ENCODE data around the gene DMPK.

Gene DMPK, protein sequence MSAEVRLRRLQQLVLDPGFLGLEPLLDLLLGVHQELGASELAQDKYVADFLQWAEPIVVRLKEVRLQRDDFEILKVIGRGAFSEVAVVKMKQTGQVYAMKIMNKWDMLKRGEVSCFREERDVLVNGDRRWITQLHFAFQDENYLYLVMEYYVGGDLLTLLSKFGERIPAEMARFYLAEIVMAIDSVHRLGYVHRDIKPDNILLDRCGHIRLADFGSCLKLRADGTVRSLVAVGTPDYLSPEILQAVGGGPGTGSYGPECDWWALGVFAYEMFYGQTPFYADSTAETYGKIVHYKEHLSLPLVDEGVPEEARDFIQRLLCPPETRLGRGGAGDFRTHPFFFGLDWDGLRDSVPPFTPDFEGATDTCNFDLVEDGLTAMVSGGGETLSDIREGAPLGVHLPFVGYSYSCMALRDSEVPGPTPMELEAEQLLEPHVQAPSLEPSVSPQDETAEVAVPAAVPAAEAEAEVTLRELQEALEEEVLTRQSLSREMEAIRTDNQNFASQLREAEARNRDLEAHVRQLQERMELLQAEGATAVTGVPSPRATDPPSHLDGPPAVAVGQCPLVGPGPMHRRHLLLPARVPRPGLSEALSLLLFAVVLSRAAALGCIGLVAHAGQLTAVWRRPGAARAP

DNA sequence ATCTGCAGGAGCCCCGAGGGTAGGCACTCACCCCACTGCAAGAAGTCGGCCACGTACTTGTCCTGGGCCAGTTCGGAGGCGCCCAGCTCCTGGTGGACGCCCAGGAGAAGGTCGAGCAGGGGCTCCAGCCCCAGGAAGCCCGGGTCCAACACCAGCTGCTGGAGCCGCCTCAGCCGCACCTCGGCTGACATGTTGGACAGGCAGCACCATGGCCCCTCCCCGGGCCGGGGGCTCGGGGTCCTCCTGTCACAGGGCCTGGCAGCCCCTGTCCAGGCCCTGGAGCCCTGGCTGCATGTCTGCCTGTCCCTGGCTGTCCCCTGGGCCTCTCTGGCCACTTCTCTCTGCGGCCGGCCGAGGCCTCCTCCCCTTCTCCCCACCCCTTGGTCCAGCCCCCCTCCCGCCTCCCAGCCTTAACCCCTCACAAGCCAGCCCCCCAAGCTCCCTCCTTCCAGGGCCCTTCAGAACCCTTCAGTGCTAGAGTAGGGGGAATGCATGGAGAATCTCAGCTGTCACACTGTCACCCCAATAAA lies at the start of gene DMPK:
Gene DMPK (minus strand): TSS at position 329 of the 530 bp plus-strand sequence. CDS start 138 bp downstream, at position 191.
- H3K4me3 ChIP-seq (ENCODE audit: low read depth, low read length) = peak within 1 kb of the TSS; percentile 64
- no peak for DNase-seq (ENCODE audit: low read depth)

DNA sequence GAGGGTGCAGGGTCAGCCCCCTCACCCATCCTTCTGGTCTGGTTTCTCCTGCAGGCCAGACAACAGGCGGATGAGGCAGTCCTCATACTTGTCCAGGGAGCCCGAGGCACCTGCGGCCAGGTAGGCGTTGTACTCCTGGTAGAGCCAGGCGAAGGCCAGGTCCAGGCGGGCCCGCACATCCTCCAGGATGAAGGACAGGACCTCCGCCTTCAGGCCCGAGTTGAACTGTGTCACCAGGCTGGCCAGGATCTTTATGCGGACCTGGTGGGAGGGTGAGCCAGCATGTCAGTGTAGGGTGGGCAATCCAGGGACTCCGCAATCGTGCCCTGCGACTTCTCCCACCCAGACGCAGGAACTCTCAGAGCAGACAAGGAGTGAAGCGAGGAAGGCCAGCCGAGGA lies 46.7 kb upstream of the DMPK start:
- TF ChIP-seq, protein P1, sequence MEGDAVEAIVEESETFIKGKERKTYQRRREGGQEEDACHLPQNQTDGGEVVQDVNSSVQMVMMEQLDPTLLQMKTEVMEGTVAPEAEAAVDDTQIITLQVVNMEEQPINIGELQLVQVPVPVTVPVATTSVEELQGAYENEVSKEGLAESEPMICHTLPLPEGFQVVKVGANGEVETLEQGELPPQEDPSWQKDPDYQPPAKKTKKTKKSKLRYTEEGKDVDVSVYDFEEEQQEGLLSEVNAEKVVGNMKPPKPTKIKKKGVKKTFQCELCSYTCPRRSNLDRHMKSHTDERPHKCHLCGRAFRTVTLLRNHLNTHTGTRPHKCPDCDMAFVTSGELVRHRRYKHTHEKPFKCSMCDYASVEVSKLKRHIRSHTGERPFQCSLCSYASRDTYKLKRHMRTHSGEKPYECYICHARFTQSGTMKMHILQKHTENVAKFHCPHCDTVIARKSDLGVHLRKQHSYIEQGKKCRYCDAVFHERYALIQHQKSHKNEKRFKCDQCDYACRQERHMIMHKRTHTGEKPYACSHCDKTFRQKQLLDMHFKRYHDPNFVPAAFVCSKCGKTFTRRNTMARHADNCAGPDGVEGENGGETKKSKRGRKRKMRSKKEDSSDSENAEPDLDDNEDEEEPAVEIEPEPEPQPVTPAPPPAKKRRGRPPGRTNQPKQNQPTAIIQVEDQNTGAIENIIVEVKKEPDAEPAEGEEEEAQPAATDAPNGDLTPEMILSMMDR (conservative IDR thresholded peaks at IDR 0.05; ENCODE audit: low read depth, low read length) = no peak
- DNase-seq (ENCODE audit: low read depth) = no peak
- no peak overlapping the region for H3K4me3 ChIP-seq (ENCODE audit: low read depth, low read length)

More for the DNA sequence above, at the start of gene DMPK:
- TF ChIP-seq, protein P1 (conservative IDR thresholded peaks at IDR 0.05; ENCODE audit: low read depth, low read length) = no peak

DNA sequence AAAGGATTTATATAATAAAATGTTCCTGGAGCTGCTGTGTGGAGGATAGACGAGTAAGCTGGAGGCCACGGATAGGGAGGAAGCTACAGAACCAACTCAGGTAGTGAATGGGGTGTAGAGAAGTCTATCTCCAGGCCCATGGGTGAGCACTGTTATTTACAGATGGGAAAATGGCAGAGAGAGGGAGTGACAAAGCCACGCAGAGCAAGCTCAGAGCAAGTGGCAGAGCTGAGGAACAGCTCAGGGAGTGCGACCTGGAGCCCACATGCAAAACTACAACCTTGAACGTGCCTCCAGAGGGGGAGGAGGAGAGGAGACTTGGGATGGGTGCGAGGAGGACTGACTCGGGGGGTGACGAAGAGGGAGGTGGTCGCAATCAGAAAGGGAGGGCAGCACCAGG lies 46.2 kb upstream of the DMPK start:
- H3K4me3 ChIP-seq (ENCODE audit: low read depth, low read length) = no peak overlapping the region

DNA sequence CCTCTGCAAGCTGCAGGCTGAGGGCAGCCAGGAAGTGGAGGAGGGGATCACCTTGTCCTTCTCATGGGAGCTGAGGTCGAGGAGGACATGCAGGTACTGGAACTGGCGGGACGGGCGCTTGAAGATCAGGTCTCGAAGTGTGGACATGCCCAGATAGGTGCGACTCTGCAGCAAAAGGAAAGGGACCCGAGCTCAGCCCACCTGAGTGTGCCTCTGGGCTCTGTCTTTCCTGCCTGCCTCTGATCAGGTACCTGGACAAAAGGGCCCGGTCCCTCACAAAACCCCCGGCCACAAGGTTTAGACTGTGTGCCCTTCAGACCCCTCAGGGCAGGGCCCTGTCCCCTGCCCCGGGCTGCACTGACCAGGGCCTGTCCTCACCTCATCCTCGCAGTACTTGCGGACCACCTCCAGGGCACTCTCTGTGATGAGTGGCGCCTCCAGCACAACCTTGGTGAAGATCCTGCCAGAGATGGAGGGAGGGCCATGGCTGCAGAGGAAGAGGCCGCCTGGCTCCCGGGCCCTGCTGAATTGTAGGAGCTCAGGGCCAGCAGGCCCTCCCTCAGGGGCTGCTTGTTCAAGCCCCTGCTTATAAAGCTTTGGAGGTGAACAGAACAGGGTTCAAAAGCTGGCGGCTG lies 45.3 kb upstream of the DMPK start:
- DNase-seq (ENCODE audit: low read depth) = no peak
- no peak overlapping the region for H3K4me3 ChIP-seq (ENCODE audit: low read depth, low read length)
- TF ChIP-seq, protein P1 (conservative IDR thresholded peaks at IDR 0.05; ENCODE audit: low read depth, low read length) = no peak

More for the DNA sequence above, 46.2 kb upstream of the DMPK start:
- no peak for DNase-seq (ENCODE audit: low read depth)
- TF ChIP-seq, protein P1 (conservative IDR thresholded peaks at IDR 0.05; ENCODE audit: low read depth, low read length) = no peak

DNA sequence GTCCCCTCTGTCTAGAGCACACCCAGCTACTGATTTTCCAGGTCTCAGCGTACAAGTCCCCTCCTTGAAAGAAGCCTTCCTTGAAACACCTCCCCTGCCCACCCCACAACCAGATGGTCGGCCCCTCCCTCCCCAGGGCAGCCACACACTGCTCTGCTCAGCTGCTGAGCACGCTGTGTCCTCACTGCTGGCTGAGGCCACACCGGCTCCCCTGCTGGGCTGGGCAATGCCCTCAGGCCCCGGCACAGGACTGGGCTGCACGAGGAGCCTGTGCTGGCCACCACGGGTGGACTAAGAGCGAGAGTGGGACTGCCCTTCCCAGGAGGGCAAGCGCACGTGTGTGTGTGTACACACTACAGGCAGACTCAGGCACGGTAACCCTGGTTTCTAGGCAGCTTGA lies 44.6 kb upstream of the DMPK start:
- peak; percentile 21 for DNase-seq (ENCODE audit: low read depth)
- no peak overlapping the region for H3K4me3 ChIP-seq (ENCODE audit: low read depth, low read length)
- TF ChIP-seq, protein P1 (conservative IDR thresholded peaks at IDR 0.05; ENCODE audit: low read depth, low read length) = no peak

DNA sequence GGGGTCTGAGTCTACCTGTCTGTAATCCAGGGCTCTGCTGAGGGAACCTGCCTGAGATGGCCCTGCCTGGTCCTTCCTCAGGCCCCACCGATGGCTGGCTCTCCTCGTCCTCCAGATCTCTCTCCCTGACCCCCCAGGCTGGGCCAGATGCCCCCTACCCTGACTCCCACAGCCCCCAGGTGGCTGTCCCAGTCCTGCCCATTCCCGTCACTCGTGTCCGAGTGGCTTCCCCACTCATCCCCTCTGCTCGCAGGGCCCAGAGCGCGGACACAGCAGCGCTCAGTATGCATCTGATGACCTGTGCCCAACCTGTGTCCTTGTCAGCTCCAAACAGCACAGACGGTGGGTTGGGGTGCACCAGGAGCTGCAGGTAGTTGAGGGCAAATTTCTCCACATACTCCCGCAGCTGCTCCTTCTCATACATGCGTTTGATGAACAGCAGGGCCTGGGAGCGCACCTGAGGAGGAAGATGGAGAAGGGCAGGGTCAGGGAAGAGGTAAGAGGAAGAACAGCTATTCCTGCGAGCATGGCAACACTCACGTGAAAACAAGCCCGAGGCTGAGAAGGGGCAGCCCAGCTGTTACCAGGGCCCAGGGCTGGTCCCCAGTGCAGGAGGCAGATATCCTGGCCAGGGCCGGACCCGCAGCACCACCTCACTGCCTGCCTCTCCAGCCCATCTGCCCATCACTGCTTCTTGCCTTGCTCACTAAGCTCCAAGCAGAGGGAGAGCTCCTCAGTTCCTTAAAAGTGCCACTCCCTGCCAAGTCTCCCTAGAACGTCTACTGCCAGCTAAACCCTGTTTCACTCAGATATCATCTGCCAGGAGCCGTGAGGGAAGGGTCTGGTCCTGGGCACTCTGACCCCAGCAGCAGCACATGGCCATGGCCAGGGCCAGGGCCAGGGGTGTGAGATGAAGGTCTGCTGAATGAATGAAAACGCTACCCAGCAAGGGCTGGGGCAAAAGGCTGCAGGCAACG lies 43.9 kb upstream of the DMPK start:
- TF ChIP-seq, protein P1 (conservative IDR thresholded peaks at IDR 0.05; ENCODE audit: low read depth, low read length) = no peak
- H3K4me3 ChIP-seq (ENCODE audit: low read depth, low read length) = no peak overlapping the region
- no peak for DNase-seq (ENCODE audit: low read depth)

All from choroid plexus epithelial cell (primary cell).